ENCODE results near the gene RASL10A.

The RASL10A gene

DNA sequence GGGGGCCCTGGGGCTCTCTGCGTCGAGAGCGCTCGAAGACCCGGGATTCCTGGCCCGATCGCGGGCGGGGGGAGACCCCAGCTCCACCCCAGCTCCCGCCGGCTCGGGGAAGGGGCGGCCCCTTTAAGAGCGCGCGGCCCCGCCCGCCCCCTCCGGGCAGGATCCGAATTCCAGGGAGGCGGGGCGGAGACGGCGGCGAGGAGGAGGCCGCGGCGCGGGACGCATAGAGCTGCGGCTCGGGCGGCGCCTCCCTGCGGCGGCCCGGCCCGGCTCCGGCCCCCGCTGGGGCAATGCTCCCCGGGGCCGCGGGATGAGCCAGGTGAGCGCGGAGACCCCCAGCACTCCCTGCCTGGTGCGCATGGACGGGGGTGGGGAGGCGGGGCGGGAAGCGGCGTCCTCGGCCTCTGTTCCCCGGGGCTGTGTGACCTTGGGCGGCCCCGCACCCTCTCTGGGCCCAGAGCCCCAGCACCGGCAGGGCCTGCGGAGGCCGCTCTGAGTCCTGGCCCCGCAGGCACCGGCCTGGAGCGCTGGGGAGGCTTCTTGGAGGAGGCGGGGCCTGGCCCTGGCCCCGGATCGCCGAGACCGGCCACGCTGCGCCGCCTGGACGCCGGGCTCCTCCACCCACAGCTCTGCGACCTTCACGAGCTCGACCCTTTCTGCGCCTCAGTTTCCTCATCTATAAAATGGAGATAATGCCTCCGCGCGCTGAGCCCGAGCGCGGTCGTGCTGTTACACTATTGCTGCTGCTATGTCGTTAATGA lies 8.5 kb downstream of the RASL10A start:
- peak in 1 of 3 donors; percentile 53 for DNase-seq (ENCODE audit: low read depth in 2 of 3, low spot score in 1 of 3)

DNA sequence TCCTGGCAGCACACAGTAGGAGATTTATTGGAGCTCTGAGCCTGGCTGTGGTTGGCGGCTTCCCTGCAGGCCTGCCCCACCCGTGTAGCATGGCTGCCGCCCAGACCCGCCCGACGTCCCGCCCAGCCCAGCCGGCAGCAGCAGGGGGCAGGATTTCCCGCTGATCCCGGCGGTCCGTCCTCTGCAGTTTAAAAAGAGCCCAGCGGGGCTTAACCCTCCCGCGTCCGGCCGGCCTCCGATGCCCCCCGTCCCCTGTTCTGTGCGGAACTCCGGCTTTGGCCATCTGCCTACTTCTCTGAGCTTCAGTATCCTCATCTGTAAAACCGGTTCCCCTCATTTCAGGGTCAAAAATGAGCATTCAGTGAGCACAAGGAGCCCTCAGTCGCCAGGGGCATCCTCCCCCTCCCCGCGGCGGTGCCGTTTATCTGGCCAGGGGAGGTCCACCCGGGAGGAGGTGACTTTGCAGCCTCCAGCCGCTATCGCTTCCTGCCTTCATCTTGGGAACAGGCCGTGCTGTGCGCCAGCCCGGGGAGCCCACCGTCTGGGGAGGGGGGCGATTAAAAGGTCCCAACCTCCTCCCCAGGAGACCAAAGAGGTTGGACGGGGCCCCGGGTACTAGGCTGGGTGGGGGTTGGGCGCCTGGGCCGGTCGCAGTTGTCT lies 9.2 kb downstream of the RASL10A start, which contains the start of gene GAS2L1:
GAS2L1 (plus strand) TSS at position 476 of the 660 bp plus-strand sequence. CDS start 1,456 bp downstream, outside the sequence.
- DNase-seq (ENCODE audit: low read depth in 2 of 3, low spot score in 1 of 3): peak; percentile 28 to 56 (median 34)

DNA sequence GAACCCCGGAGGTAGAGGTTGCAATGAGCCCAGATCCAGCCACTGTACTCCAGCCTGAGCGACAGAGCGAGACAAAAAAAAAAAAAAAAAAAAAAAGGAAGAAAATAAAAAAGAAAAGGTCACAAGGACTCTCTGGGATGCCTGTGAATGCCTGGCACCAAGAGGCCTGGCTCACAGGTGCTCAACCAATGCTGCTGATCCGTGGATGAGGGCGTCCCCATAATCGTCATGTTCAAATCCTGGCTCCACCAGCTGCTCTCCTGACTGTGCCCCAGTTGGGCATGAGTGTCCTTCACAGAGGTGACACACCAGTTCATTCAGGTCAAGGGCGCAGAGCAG lies 9.7 kb downstream of the RASL10A start:
- no peak for DNase-seq (ENCODE audit: low read depth in 2 of 3, low spot score in 1 of 3)

DNA sequence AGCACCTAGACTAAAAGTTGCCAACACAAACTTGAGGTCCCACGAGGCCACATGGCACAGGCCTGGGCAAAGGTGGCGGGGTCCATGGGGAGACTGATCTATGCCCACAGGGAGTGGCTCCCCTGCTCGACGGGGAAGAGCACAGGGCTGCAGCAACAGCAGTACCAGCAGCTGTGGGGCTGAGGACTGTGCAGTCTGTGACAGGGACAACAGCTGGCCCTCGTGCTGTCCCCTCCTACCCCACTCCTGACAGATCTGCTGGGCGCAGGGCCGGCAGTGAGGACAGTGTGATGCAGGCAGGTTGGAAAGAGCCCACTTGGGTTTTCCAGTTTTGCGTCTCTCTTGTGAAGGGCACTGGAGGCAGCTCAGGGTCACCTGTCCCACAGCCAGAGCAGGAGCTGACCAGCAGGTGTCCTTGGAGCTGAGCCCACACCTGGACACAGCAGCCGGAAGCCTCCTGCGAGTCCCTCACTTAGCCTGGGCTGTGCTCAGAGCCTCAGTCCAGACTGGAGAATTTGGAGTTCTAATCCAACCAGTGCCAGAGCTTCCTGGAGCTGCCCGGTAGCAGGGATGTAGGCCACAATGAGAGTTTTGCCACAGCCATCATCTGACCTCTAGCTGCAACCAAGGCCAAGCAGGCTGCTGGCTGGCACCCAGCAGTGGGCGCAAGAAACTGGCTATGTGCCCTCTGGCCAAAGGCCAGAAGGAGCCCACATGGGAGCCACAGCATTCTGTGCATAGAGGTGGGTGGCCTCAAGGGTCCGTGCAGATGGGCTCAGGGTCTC lies 12.6 kb downstream of the RASL10A start:
- DNase-seq (ENCODE audit: low read depth in 2 of 3, low spot score in 1 of 3): no peak

DNA sequence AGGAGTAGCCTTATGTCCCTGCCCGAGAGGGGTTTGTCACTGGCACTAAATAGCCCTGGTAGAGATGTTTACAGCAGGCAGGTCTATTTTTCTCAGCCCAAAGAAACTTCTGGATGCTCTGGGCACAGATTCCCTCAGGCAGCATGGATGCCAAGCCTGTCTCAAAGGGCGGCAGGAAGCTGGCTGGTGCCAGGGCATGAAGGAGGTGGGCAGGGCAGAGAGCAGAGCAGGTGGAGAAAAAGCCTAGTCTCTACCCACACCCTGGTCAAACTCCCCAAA lies 13.2 kb downstream of the RASL10A start:
- DNase-seq (ENCODE audit: low read depth in 2 of 3, low spot score in 1 of 3): no peak

DNA sequence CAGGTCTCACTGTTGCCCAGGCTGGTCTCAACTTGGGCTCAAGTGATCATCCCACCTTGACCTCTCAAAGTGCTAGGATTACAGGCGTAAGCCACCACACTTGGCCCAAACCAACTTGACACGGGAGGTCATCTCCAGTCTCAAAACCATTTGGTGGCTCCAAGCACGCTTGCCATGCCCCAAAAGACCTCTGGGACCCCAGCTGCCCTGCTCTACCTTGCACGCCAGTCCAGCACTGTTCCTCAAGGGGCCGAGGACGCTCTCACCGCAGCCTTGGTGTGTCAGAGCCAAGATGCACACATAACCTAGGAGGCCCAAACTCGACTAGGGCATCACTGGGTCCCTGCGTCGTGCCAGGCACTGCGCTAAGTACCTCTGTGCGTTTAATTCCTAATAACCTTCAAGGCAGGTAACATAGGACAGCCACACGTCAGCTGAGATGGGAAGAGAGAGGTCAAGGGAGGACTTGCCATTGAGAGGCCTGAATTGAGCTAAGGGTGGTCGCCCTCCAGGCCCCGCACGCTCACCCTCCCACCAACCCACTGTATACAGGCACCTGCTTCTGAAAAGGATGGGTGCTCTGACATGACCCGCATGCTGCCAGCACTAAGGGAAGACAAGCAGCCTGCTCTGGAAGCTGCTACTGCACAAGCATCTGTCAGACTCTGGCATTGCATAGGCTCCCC lies 13.6 kb downstream of the RASL10A start:
- no peak for DNase-seq (ENCODE audit: low read depth in 2 of 3, low spot score in 1 of 3)

DNA sequence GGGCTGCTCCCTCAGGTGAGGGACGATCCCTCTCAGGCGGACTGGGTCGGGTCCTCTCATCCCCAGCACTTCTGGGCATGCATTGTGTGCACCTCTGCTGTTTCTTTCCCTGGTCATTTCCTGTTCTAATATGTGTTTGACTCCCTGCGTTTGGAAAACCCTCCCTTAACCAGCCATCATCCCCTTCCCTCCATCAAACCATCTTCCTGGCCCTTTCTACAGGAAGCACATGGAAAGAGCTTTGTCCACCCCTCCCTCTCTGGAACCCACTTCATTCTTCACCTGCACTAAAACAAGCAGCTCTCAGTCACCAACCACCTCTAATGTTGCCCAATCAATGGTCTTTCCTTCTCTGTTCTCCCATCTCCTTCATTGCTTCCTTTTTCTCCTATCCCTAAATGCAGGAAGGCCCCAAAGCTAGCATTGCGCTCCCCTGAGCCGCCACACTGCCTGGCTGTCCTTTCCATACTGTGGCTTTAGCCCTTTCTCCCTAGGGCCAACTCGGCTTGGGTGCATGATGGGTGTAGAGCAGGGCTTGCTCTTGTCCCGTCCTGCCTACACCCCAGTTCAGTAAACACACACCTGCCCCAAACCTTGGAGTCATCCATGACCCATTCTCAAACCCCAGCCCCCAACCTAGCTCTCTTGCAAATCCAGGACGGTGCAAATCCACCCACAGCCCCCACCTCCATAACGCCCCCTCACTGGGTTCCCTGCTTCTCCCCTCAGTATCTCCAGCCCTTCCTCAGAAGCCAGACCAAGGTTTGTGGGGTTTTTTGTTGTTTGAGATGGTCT lies 14.5 kb downstream of the RASL10A start:
- no peak for DNase-seq (ENCODE audit: low read depth in 2 of 3, low spot score in 1 of 3)

DNA sequence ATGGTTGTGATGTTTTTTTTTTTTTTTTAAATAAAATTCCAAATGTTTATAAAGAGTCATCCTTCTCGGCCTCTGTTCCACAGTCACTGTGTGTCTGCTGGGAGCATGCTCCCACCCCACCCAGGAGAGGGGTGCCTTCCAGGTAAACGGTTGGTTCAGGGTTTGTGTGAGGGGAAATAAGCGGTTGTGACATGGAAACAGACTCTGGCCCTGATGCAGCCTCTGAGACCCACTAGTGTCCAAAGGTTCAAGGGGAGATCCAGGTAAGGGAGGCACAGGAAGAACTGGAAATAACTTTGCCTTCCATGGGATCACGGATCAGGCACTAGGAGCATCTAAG lies 15.1 kb downstream of the RASL10A start:
- no peak for DNase-seq (ENCODE audit: low read depth in 2 of 3, low spot score in 1 of 3)

DNA sequence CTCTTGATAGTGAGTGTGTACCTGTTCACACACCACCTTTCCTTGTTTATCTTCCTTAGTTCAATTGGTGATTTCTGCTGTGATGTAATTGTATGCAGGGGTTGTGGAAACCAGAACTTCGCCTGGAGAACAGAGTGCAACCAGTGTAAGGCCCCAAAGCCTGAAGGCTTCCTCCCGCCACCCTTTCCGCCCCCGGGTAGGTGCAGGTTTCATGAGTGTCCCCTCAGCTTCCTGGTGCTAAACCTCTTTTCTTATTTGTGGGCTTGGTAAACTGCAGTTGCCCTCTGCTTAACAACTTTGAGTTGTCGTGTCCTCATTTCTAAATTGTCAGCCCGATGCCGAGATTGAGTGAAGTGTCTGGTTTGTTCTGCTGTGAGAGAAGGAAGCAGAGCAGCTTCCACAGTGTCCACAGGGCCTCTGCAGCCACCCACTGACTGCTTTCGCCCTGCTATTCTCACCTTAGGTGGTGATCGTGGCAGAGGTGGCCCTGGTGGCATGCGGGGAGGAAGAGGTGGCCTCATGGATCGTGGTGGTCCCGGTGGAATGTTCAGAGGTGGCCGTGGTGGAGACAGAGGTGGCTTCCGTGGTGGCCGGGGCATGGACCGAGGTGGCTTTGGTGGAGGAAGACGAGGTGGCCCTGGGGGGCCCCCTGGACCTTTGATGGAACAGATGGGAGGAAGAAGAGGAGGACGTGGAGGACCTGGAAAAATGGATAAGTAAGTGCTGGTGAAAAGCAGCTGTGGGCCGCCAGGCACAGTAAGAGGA lies 16.2 kb downstream of the RASL10A start:
- no peak for DNase-seq (ENCODE audit: low read depth in 2 of 3, low spot score in 1 of 3)

DNA sequence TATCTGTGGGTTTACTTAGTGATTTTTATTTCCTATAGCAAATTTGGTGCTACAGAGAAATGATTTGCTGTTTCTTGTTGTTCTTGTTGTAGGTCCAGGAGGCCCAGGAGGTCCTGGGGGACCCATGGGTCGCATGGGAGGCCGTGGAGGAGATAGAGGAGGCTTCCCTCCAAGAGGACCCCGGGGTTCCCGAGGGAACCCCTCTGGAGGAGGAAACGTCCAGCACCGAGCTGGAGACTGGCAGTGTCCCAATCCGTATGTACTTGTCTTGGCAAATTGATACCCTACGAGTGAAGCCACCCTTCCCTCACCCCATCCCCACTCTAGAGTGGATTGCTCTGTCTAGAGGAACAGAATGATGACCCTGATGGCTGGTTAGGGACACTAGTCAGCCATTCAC lies 16.9 kb downstream of the RASL10A start:
- no peak for DNase-seq (ENCODE audit: low read depth in 2 of 3, low spot score in 1 of 3)

DNA sequence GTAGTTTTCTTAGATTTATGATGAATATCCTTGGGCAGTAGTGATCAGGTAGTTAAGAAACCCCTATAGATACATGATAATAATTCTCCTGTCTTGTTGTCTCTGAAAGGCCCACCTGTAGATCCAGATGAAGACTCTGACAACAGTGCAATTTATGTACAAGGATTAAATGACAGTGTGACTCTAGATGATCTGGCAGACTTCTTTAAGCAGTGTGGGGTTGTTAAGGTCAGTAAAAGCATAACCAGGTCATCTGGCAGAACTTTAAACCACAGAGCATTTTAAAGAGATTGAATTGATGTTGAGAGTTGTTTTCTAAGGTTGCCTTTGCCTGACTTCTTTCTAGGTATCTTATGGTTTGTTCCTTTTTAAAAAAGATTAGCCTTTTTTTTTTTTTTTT lies 23.1 kb downstream of the RASL10A start:
- no peak for DNase-seq (ENCODE audit: low read depth in 2 of 3, low spot score in 1 of 3)

DNA sequence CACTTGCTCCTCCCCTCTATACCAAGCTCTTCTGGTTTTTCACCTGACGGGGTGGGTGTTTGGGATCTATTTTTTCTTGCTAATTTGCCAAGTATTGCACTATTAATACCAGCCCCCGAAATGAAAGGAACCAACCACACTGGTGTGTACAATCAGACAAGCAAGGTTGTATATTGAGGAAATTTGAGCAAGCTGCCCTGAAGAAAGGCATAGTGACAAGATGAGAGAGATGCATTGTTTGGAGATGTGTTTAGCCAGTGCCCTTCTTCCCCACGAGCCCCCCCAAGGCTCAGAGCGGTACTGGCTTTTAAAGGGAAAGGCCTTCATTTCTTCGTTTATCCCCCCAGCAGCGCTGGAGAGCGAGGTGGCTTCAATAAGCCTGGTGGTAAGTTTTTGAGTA lies 24.3 kb downstream of the RASL10A start:
- no peak for DNase-seq (ENCODE audit: low read depth in 2 of 3, low spot score in 1 of 3)

DNA sequence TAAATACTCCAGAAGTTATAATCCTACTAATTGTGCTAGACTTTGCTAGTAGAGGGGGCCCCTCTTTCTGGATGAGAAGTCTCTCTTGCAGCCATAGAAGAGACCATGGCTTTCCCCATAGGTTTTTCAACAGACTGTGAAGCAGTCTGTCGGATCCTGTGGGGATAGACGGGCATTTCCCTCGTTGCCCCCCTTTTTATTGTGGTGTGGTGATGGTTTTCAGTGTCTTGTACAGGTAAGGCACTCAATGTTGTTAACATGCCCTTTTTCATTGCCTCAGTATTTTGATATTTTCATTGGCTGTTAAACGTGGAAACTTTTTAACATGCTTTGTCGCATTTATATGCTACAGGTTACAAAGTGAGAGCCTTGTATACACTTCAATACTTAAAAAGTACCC lies 25.4 kb downstream of the RASL10A start:
- no peak for DNase-seq (ENCODE audit: low read depth in 2 of 3, low spot score in 1 of 3)

DNA sequence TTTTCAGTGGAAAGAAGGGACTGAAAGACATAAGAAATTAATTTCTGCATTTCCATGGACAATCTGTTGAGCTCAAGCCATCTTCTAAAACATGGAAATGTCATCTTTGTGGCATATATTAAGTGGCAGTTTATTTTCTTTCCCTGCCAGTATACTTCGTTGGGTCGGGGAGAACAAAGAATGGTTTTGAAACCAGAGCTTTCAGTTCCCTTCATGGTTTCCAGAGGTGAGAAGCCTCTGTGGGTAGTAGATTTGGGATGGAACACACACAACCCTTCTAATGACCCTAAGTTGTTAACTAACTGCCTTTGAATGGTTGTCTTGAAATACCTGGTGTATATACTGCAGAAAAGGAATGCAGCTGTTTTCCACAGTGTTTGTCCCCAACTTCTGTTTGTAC lies 26.7 kb downstream of the RASL10A start:
- no peak for DNase-seq (ENCODE audit: low read depth in 2 of 3, low spot score in 1 of 3)

DNA sequence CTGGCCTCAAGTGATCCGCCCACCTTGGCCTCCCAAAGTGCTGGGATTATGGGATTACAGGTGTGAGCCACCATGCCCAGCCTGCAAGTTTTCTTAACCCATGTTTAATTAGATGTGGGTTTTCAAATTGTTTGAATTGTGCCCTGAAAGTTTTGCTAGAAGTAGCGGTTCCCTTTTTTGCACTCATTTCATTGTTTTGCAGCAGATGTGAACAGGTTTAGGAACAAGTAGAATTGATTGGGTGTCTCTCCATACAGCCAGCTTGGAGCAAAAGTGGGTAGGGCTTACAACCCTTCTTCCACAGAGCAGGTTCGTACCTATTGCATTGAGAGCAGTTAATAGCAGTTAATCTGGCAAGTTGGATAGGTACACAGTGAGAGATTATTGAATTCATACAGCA lies 31.3 kb downstream of the RASL10A start:
- no peak for DNase-seq (ENCODE audit: low read depth in 2 of 3, low spot score in 1 of 3)

DNA sequence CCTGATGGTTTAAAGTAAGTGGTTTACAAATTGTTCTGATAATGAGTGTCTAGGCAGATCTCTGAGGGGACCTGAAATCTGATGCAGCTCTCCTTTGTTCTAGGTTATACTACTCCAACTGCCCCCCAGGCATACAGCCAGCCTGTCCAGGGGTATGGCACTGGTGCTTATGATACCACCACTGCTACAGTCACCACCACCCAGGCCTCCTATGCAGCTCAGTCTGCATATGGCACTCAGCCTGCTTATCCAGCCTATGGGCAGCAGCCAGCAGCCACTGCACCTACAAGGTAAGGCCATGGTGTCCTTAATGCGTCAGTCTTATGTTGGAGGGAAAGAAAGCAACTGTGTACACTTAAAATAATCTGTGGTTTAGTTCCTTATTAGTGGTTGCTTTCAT lies 37.6 kb downstream of the RASL10A start:
- DNase-seq (ENCODE audit: low read depth in 2 of 3, low spot score in 1 of 3): no peak

DNA sequence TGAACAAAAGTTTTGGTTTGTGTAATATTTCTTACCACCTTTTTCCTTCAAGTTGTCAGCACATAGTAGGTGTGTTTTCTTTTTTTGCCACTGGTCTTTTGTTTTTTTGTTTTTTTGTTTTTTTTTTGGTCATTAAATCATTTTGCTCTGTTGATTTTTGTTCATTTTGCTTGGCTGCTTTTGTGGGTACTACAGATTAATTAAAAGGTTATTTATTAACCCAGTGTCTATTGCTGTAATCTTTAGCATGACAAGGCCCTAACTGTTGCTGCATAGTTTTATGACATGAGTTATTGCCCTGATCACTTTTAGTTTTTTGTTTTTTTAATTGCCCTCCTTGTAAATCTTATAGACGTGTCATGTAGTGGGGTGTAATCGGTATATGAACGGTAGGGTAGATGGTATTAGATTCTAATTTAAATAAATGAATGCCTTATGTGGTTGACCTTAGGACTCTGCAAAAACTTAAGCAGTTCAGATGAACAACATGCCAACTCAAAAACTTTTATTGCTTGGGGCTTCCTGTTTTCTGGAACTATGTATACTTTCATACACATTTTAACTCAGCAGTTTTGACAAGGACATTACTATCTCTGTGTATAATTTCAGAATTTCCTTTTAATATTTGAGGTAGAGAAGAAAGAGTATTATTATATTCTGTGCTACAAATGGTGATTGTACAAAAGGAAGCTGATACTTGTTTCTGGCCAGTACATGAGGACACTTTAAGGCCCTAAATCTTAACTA lies 39.5 kb downstream of the RASL10A start:
- no peak for DNase-seq (ENCODE audit: low read depth in 2 of 3, low spot score in 1 of 3)

DNA sequence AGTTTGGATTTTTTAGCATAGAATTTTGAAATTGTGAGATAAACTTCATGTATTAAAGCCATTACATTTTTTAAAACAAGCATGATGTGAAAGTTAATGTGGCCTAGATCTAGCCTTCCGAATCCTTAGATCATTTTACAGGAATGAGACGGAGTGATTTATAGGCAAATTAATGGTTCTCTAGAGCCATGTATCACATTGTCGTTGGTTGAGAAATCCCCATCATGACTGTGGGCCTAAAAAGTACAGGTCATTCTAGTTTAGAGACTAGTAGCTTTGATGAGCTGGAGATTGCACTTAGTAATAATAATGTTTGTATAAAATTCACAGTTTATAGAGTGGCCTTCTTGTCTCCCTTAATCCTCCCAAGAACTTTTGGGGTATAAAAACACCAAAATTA lies 40.3 kb downstream of the RASL10A start:
- no peak for DNase-seq (ENCODE audit: low read depth in 2 of 3, low spot score in 1 of 3)

DNA sequence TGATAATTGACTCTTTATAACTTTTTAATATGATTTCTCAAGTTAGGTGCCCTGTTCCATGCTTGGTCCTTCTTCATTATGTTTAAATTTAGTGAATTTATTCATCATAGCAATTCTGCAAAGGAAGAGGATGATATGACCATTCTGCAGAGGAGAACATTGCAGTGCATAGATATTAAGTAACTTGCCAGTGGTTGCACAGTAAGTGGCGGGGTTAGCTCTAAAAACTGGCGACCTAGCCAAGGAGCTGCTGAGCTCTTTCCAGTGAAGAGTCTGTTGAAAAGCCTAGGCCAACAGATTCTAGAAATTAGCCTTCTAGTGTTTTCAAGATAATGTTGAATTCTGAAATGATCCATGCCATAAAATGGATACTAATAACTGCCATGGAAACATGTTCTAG lies 42.9 kb downstream of the RASL10A start:
- no peak for DNase-seq (ENCODE audit: low read depth in 2 of 3, low spot score in 1 of 3)
